Measurements from ENCODE around the gene OCIAD1.

DNA sequence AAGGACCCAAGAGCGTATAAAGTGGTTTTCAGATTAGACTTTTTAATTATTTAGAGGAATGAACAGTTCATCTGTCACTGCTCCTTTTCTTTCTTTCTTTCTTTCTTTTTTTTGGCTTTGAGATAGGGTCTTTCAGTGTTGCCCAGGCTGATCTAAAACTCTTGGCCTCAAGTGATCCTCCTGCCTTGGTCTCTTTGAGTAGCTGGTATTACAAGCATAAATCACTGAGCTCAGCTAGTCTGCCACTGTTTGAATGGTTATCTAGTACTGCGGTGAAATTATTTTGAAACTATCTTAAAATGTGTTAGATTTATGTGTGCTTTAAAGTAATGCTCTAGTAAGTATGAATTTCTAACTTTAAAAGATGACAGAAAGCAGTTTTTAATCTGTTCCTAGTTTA is 44.3 kb upstream of the OCIAD1 start:
- TF ChIP-seq, protein P1, sequence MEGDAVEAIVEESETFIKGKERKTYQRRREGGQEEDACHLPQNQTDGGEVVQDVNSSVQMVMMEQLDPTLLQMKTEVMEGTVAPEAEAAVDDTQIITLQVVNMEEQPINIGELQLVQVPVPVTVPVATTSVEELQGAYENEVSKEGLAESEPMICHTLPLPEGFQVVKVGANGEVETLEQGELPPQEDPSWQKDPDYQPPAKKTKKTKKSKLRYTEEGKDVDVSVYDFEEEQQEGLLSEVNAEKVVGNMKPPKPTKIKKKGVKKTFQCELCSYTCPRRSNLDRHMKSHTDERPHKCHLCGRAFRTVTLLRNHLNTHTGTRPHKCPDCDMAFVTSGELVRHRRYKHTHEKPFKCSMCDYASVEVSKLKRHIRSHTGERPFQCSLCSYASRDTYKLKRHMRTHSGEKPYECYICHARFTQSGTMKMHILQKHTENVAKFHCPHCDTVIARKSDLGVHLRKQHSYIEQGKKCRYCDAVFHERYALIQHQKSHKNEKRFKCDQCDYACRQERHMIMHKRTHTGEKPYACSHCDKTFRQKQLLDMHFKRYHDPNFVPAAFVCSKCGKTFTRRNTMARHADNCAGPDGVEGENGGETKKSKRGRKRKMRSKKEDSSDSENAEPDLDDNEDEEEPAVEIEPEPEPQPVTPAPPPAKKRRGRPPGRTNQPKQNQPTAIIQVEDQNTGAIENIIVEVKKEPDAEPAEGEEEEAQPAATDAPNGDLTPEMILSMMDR (IDR thresholded peaks at IDR 0.05) = no peak
- TF ChIP-seq EZH2 (IDR thresholded peaks at IDR 0.05; ENCODE audit: borderline replicate concordance, insufficient read depth, low read depth, low read length, poor library complexity, severe bottlenecking) = no peak

Measured in B cell (primary cell).